HL-60 (cell line): ENCODE measurements around the gene SLTM.

ENCODE experiments used
- DNase-seq, 2 experiments: peaks; one replicate each; pipeline ENCODE4 v3.0.0-alpha.2; 2010 to 2020; ENCODE audit warnings: low read depth in 1 of 2, low spot score in 1 of 2
- H3K27ac ChIP-seq: fragments of 250-450 bp; sonication (Bioruptor Pico); replicated peaks from 2 replicates; pipeline ENCODE4 v1.5.1; 2020; ENCODE audit warnings: mild to moderate bottlenecking, moderate library complexity
- H3K27me3 ChIP-seq: fragments of 250-450 bp; sonication (Bioruptor Pico); 2 replicates; pipeline ENCODE4 v1.5.1; 2021; ENCODE audit warnings: mild to moderate bottlenecking, moderate library complexity; ENCODE audit not compliant: insufficient read depth, poor library complexity, severe bottlenecking
- H3K4me3 ChIP-seq: replicated peaks from 2 replicates; pipeline ENCODE4 v1.5.1; 2011; ENCODE audit warnings: mild to moderate bottlenecking, control low read depth, low read length; ENCODE audit not compliant: insufficient read depth
- CTCF ChIP-seq: IDR thresholded peaks from one replicate; pipeline ENCODE4 v1.5.1; 2011; ENCODE audit warnings: low read length, control low read depth, inconsistent platforms; ENCODE audit not compliant: insufficient read depth
- GABPA ChIP-seq: IDR thresholded peaks from 2 replicates; pipeline ENCODE4 v1.6.1; 2012; ENCODE audit warnings: low read depth
- POLR2AphosphoS5 ChIP-seq: IDR thresholded peaks from 2 replicates; pipeline ENCODE4 v1.6.1; 2012; ENCODE audit warnings: low read depth
- SPI1 ChIP-seq: IDR thresholded peaks from 2 replicates; pipeline ENCODE4 v1.6.1; 2012; ENCODE audit warnings: low read depth, mild to moderate bottlenecking, borderline replicate concordance
- TF ChIP-seq, protein P1 (sequence below): IDR thresholded peaks from 2 replicates; pipeline ENCODE4 v1.6.1; 2012; ENCODE audit warnings: low read depth; ENCODE audit not compliant: insufficient replicate concordance

SLTM gene

GRCh38 chr15:58875343-58875742 lies 58.1 kb downstream of the SLTM start:
- H3K4me3 ChIP-seq = no peak overlapping the region
- H3K27me3 ChIP-seq = no peaks in the 10 kb centered on the region
- no peak for DNase-seq
- TF ChIP-seq POLR2AphosphoS5 (no peak), GABPA (no peak), SPI1 (no peak), CTCF (no peak)
- TF ChIP-seq, protein P1, sequence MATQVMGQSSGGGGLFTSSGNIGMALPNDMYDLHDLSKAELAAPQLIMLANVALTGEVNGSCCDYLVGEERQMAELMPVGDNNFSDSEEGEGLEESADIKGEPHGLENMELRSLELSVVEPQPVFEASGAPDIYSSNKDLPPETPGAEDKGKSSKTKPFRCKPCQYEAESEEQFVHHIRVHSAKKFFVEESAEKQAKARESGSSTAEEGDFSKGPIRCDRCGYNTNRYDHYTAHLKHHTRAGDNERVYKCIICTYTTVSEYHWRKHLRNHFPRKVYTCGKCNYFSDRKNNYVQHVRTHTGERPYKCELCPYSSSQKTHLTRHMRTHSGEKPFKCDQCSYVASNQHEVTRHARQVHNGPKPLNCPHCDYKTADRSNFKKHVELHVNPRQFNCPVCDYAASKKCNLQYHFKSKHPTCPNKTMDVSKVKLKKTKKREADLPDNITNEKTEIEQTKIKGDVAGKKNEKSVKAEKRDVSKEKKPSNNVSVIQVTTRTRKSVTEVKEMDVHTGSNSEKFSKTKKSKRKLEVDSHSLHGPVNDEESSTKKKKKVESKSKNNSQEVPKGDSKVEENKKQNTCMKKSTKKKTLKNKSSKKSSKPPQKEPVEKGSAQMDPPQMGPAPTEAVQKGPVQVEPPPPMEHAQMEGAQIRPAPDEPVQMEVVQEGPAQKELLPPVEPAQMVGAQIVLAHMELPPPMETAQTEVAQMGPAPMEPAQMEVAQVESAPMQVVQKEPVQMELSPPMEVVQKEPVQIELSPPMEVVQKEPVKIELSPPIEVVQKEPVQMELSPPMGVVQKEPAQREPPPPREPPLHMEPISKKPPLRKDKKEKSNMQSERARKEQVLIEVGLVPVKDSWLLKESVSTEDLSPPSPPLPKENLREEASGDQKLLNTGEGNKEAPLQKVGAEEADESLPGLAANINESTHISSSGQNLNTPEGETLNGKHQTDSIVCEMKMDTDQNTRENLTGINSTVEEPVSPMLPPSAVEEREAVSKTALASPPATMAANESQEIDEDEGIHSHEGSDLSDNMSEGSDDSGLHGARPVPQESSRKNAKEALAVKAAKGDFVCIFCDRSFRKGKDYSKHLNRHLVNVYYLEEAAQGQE = no peak
- H3K27ac ChIP-seq = no peak overlapping the region

- DNase-seq = peak; percentile 10 to 34
- no peak overlapping the region for H3K4me3 ChIP-seq
- TF ChIP-seq, protein P1 = no peak
- no peaks in the 10 kb centered on the region for H3K27me3 ChIP-seq
- H3K27ac ChIP-seq = no peak overlapping the region
These were observed 60.2 kb downstream of the SLTM start for GRCh38 chr15:58873267-58873666.

GRCh38 chr15:58870451-58870850 lies 63.0 kb downstream of the SLTM start:
- peak; percentile 41 to 43 for DNase-seq
- Histone ChIP-seq H3K27me3 (no peaks in the 10 kb centered on the region), H3K4me3 (no peak overlapping the region), H3K27ac (peak overlapping the region; percentile 73)
- TF ChIP-seq POLR2AphosphoS5 (no peak), SPI1 (no peak), CTCF (no peak), GABPA (no peak)
- TF ChIP-seq, protein P1 = no peak

- Histone ChIP-seq H3K27ac (no peak overlapping the region), H3K27me3 (no peaks in the 10 kb centered on the region), H3K4me3 (no peak overlapping the region)
- no peak for DNase-seq
- TF ChIP-seq CTCF (no peak), SPI1 (no peak), POLR2AphosphoS5 (no peak), GABPA (no peak)
- TF ChIP-seq, protein P1 = no peak
These were observed 65.6 kb downstream of the SLTM start for GRCh38 chr15:58867926-58868325.
